Measurements from ENCODE around the gene MAP4K3.

The MAP4K3 gene

GRCh38 chr2:39436592-39437521, at the start of gene MAP4K3:
MAP4K3 (minus strand) TSS chr2:39437285; CDS start chr2:39436987, 298 bp downstream.
- ChIA-PET POLR2A (interaction anchor here (0.6 to 1.7 kb wide), 8 partner anchors 13 to 72 kb away, joined by 3 to 5 read pairs (median 4); no protein-coding TSS in a partner anchor), CTCF (interaction anchor here (0.6 kb wide), 1 partner anchor 15 kb away, joined by 3 read pairs; no protein-coding TSS in a partner anchor)
- TF ChIP-seq ELF4 (IDR thresholded peaks at IDR 0.05) (no peak), NFRKB (IDR thresholded peaks at IDR 0.05) (no peak), L3MBTL2 (conservative IDR thresholded peaks at IDR 0.05) (0 out of 2 replicates have a peak, but pooled peaks have one; percentile 14), LEF1 (IDR thresholded peaks at IDR 0.05; ENCODE audit: borderline replicate concordance) (peak; percentile 76; the same call in 1 of the 2 replicates)
- DNase-seq (ENCODE audit: extremely low spot score), result peak; percentile 96

- CTCF ChIA-PET, result no interaction called here
- POLR2A ChIA-PET, result no interaction called here
- no peak for DNase-seq (ENCODE audit: extremely low spot score)
- no peak for TF ChIP-seq L3MBTL2 (conservative IDR thresholded peaks at IDR 0.05)
- TF ChIP-seq CTBP1 (IDR thresholded peaks at IDR 0.05; ENCODE audit: borderline replicate concordance), result no peak
- no peak for TF ChIP-seq FOXA1 (IDR thresholded peaks at IDR 0.05)
- no peak for TF ChIP-seq FOXM1 (IDR thresholded peaks at IDR 0.05; ENCODE audit: borderline replicate concordance)
- no peak for TF ChIP-seq PKNOX1 (IDR thresholded peaks at IDR 0.05)
- TF ChIP-seq TARDBP (IDR thresholded peaks at IDR 0.05), result no peak
- no peak for TF ChIP-seq FOXK2 (IDR thresholded peaks at IDR 0.05)
- no peak for TF ChIP-seq NFRKB (IDR thresholded peaks at IDR 0.05)
- TF ChIP-seq LEF1 (IDR thresholded peaks at IDR 0.05; ENCODE audit: borderline replicate concordance), result no peak
- TF ChIP-seq ELF4 (IDR thresholded peaks at IDR 0.05), result no peak
- TF ChIP-seq ARNT (IDR thresholded peaks at IDR 0.05), result no peak
- TF ChIP-seq SUZ12 (IDR thresholded peaks at IDR 0.05), result no peak
- TF ChIP-seq ZNF384 (IDR thresholded peaks at IDR 0.05), result no peak
- TF ChIP-seq BHLHE40 (IDR thresholded peaks at IDR 0.05; ENCODE audit: borderline replicate concordance), result no peak
- TF ChIP-seq HDGF (IDR thresholded peaks at IDR 0.05; ENCODE audit: borderline replicate concordance), result no peak
- no peak for TF ChIP-seq SP1 (IDR thresholded peaks at IDR 0.05)
Observed at GRCh38 chr2:39486071-39486470, 49.0 kb upstream of the MAP4K3 start.

- no peak for DNase-seq (ENCODE audit: extremely low spot score)
- no peak for TF ChIP-seq TARDBP (IDR thresholded peaks at IDR 0.05)
- TF ChIP-seq FOXK2 (IDR thresholded peaks at IDR 0.05), result no peak
- TF ChIP-seq PKNOX1 (IDR thresholded peaks at IDR 0.05), result no peak
- TF ChIP-seq FOXM1 (IDR thresholded peaks at IDR 0.05; ENCODE audit: borderline replicate concordance), result no peak
- no peak for TF ChIP-seq L3MBTL2 (conservative IDR thresholded peaks at IDR 0.05)
- TF ChIP-seq BHLHE40 (IDR thresholded peaks at IDR 0.05; ENCODE audit: borderline replicate concordance), result no peak
- TF ChIP-seq FOXA1 (IDR thresholded peaks at IDR 0.05), result no peak
- no peak for TF ChIP-seq SUZ12 (IDR thresholded peaks at IDR 0.05)
- TF ChIP-seq LEF1 (IDR thresholded peaks at IDR 0.05; ENCODE audit: borderline replicate concordance), result no peak
- TF ChIP-seq SP1 (IDR thresholded peaks at IDR 0.05), result no peak
- TF ChIP-seq CTBP1 (IDR thresholded peaks at IDR 0.05; ENCODE audit: borderline replicate concordance), result no peak
- TF ChIP-seq ELF4 (IDR thresholded peaks at IDR 0.05), result no peak
- no peak for TF ChIP-seq NFRKB (IDR thresholded peaks at IDR 0.05)
- TF ChIP-seq HDGF (IDR thresholded peaks at IDR 0.05; ENCODE audit: borderline replicate concordance), result no peak
- no peak for TF ChIP-seq ARNT (IDR thresholded peaks at IDR 0.05)
- no peak for TF ChIP-seq ZNF384 (IDR thresholded peaks at IDR 0.05)
- ChIA-PET POLR2A (no interaction called here), CTCF (no interaction called here)
Observed at GRCh38 chr2:39484620-39485495, 47.8 kb upstream of the MAP4K3 start.

- DNase-seq (ENCODE audit: extremely low spot score), result no peak
- ChIA-PET POLR2A (no interaction called here), CTCF (no interaction called here)
- TF ChIP-seq BHLHE40 (IDR thresholded peaks at IDR 0.05; ENCODE audit: borderline replicate concordance) (no peak), CTBP1 (IDR thresholded peaks at IDR 0.05; ENCODE audit: borderline replicate concordance) (no peak), ZNF384 (IDR thresholded peaks at IDR 0.05) (no peak), SP1 (IDR thresholded peaks at IDR 0.05) (no peak), FOXM1 (IDR thresholded peaks at IDR 0.05; ENCODE audit: borderline replicate concordance) (no peak), NFRKB (IDR thresholded peaks at IDR 0.05) (no peak)
Observed at GRCh38 chr2:39484206-39484605, 47.1 kb upstream of the MAP4K3 start.

GRCh38 chr2:39483534-39483933, 46.4 kb upstream of the MAP4K3 start:
- TF ChIP-seq ZNF384 (IDR thresholded peaks at IDR 0.05) (no peak), TARDBP (IDR thresholded peaks at IDR 0.05) (no peak), ELF4 (IDR thresholded peaks at IDR 0.05) (no peak), FOXA1 (IDR thresholded peaks at IDR 0.05) (no peak), PKNOX1 (IDR thresholded peaks at IDR 0.05) (no peak), BHLHE40 (IDR thresholded peaks at IDR 0.05; ENCODE audit: borderline replicate concordance) (no peak), NFRKB (IDR thresholded peaks at IDR 0.05) (no peak), L3MBTL2 (conservative IDR thresholded peaks at IDR 0.05) (no peak), FOXK2 (IDR thresholded peaks at IDR 0.05) (no peak), CTBP1 (IDR thresholded peaks at IDR 0.05; ENCODE audit: borderline replicate concordance) (no peak), SP1 (IDR thresholded peaks at IDR 0.05) (no peak), FOXM1 (IDR thresholded peaks at IDR 0.05; ENCODE audit: borderline replicate concordance) (no peak), HDGF (IDR thresholded peaks at IDR 0.05; ENCODE audit: borderline replicate concordance) (no peak), LEF1 (IDR thresholded peaks at IDR 0.05; ENCODE audit: borderline replicate concordance) (no peak), SUZ12 (IDR thresholded peaks at IDR 0.05) (no peak), ARNT (IDR thresholded peaks at IDR 0.05) (no peak)
- POLR2A ChIA-PET, result no interaction called here
- DNase-seq (ENCODE audit: extremely low spot score), result no peak
- CTCF ChIA-PET, result no interaction called here
